Pancreas (tissue), 10 donors: ENCODE data around the gene DPYSL3. TPM values are rescaled to one million over a fixed set of nuclear protein-coding genes. Genes with fewer than 3 reads are reported as not detected.
A peak's percentile ranks its signal among the peaks of the same experiment; 100 is the strongest.

Experiments used
- ATAC-seq, 4 donors: fragments of 200-7000 bp; cut with Tn5 transposase; one replicate each; pipeline versions ENCODE4 v1.8.0 to v1.9.1; 2020; ENCODE audit warnings: mild to moderate bottlenecking in 4 of 4, moderate library complexity in 4 of 4
- DNase-seq, 6 donors: peaks; one replicate each; pipeline ENCODE4 v3.0.0-alpha.2; 2020
- FAIRE-seq: peaks from 2 replicates; lab custom pipeline; 2012; peaks lifted over from hg19 to GRCh38; lab: Jason Lieb, UNC
- H3K27ac ChIP-seq, 4 donors: fragments of 200-600 bp; sonication (generic); 1 replicate in 3 of 4; 2 replicates in 1 of 4; pipeline versions ENCODE4 v1.5.0 to v1.8.0; 2020
- H3K27me3 ChIP-seq, 4 donors: fragments of 200-600 bp; one replicate each; pipeline ENCODE4 v1.8.0; 2021
- H3K36me3 ChIP-seq, 3 donors: fragments of 200-600 bp; sonication (generic) in 1 of 3; one replicate each; pipeline versions ENCODE4 v1.5.0 to v1.8.0; 2020 to 2021
- H3K4me1 ChIP-seq, 3 donors: fragments of 200-600 bp; one replicate each; pipeline ENCODE4 v1.8.0; 2021
- H3K4me3 ChIP-seq, 4 donors: fragments of 200-600 bp; sonication (generic) in 2 of 4; one replicate each; pipeline versions ENCODE4 v1.5.0 to v1.8.0; 2020 to 2021
- H3K9me3 ChIP-seq, 4 donors: fragments of 200-600 bp; one replicate each; pipeline ENCODE4 v1.8.0; 2021
- WGBS, 2 donors: extraction: QIAGEN DNeasy Blood & Tissue Kit; methylation state at CpG; one replicate each; pipeline ENCODE4 v1.1.7; 2013; 5-methylcytosine and 5-hydroxymethylcytosine counted together
- intact Hi-C, 3 donors: fragments of 100-400 bp; cut with DNase I; formaldehyde crosslinking; loops; one replicate each; pipeline versions ENCODE4 v1.11.1 to v1.14.2; 2022
- polyA plus RNA-seq, 2 donors: library from polyadenylated mRNA; stranded (reverse); fragments of 200-250 nt; gene quantifications; one replicate each; pipeline ENCODE4 v1.2.3, GENCODE V29; 2013
- total RNA-seq, 6 donors: library from RNA; stranded (reverse); fragmentation: NEBNext Ultra II Directional in 4 of 6; extraction: Animal tissue kit (Norgen Biotek cat#: 25700) in 4 of 6; gene quantifications; one replicate each; pipeline versions ENCODE4 v1.2.1 to v1.2.4, GENCODE V29; 2021 to 2023
- TF ChIP-seq, protein P1 (sequence below), 4 donors: fragments of 200-600 bp; sonication (generic) in 3 of 4; IDR thresholded peaks; one replicate each; pipeline versions ENCODE4 v1.5.0 to v1.8.0; 2021; ENCODE audit warnings: antibody characterized with exemption in 4 of 4
- donor health status: healthy with polysubstance abuse.
- donor health status: DM: no; HTN: no; CAD: no; lungs with moderate emphysema.
- donor health status: DM: no; HTN: no; CAD: no.
- donor health status: control.
- donor health status: control.
- donor health status: Bipolar disorder and iron deficiency.
- donor health status: DM: yes; HTN: yes; CAD: no.
- donor health status: DM: no; HTN: no; CAD: no.
- donor health status: DM: no; HTN: no; CAD: no.
- donor health status: DM: yes; HTN: yes; CAD: no.

DPYSL3 gene
- total and polyA plus RNA-seq, 8 donors, result 1.7 to 18.4 (median 5.0) TPM

DNA sequence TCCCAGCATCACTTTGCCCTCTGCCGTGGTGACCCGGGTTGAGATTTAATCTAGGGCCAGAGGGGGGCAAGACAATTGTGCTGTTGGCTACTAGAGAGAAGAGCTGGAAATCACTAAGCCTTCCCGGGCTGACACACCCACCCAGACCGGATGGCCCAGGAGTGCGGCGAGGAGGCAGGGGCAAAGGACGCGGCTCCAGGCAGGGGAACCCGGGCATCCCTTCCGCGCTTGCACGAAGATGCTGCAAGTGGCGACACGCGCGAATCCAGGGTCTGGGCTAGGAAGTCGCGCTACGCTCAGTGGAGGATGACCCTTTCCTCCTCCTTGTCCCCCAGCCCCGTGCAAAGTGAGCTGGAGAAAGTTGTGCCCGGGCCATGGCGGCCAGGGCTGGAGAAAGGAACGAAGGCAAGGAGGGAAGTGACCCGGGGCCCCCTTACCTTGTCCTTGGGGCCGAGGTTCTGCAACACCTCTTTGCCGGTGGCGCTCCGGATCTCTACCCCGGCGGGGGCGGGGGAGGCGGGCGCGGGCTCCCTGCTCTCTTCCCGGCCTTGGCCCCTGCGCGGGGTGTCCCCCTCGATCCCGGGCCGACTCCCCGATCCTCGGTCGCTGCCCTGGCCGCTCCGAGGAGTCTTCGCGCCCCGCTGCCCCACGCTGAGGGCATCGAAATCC is 693 bp downstream of the DPYSL3 start:
- no peaks in the 10 kb centered on the region for H3K36me3 ChIP-seq
- peaks cover 0 to 9% (median 0%) of the 10 kb centered on the region in 3 donors for H3K4me1 ChIP-seq
- TF ChIP-seq, protein P1, sequence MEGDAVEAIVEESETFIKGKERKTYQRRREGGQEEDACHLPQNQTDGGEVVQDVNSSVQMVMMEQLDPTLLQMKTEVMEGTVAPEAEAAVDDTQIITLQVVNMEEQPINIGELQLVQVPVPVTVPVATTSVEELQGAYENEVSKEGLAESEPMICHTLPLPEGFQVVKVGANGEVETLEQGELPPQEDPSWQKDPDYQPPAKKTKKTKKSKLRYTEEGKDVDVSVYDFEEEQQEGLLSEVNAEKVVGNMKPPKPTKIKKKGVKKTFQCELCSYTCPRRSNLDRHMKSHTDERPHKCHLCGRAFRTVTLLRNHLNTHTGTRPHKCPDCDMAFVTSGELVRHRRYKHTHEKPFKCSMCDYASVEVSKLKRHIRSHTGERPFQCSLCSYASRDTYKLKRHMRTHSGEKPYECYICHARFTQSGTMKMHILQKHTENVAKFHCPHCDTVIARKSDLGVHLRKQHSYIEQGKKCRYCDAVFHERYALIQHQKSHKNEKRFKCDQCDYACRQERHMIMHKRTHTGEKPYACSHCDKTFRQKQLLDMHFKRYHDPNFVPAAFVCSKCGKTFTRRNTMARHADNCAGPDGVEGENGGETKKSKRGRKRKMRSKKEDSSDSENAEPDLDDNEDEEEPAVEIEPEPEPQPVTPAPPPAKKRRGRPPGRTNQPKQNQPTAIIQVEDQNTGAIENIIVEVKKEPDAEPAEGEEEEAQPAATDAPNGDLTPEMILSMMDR (IDR thresholded peaks at IDR 0.05), result no peak
- H3K27ac ChIP-seq, result peak overlapping the region in 2 of 4 donors; percentile 20 to 25
- peaks cover 0 to 6% (median 2%) of the 10 kb centered on the region in 4 donors for H3K27me3 ChIP-seq
- peak overlapping the region; percentile 11 to 55 (median 31) for H3K4me3 ChIP-seq
- 2 to 3% methylated on average over 48 to 50 of the region's 50 CpGs for WGBS, 2 donors
- ATAC-seq, result peak; percentile 17 to 56 (median 52)
- intact Hi-C loops, result no loop called here
- DNase-seq, result peak in 3 of 6 donors; percentile 8 to 62 (median 61)
- no peak for FAIRE-seq
- H3K9me3 ChIP-seq, result no peaks in the 10 kb centered on the region

DNA sequence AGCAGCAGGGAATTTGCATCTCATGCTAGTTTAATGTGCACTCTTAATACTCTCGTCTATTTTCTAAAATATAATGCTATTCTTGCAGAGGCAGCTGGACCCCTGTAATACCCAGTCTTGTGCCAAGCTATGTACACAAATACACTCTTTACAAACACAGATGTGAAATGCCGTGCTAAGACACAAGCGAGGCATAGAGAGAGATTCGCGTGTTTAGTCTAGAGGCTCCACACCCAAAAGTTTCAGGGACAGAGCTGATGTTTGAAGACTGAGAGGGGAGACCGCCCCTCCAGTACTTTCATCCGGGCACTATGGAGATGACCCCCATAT is 1.2 kb downstream of the DPYSL3 start:
- DNase-seq (no peak), ATAC-seq (no peak), FAIRE-seq (no peak)
- 26 to 27% methylated on average over 7 of the region's 7 CpGs for WGBS, 2 donors
- Histone ChIP-seq H3K4me3 (peak overlapping the region in 2 of 4 donors; percentile 33 to 55), H3K9me3 (no peaks in the 10 kb centered on the region), H3K27me3 (peaks cover 0 to 6% (median 2%) of the 10 kb centered on the region in 4 donors), H3K36me3 (no peaks in the 10 kb centered on the region), H3K27ac (no peak overlapping the region), H3K4me1 (peaks cover 0 to 9% (median 0%) of the 10 kb centered on the region in 3 donors)
- TF ChIP-seq, protein P1 (IDR thresholded peaks at IDR 0.05), result no peak
- intact Hi-C loops, result no loop called here

DNA sequence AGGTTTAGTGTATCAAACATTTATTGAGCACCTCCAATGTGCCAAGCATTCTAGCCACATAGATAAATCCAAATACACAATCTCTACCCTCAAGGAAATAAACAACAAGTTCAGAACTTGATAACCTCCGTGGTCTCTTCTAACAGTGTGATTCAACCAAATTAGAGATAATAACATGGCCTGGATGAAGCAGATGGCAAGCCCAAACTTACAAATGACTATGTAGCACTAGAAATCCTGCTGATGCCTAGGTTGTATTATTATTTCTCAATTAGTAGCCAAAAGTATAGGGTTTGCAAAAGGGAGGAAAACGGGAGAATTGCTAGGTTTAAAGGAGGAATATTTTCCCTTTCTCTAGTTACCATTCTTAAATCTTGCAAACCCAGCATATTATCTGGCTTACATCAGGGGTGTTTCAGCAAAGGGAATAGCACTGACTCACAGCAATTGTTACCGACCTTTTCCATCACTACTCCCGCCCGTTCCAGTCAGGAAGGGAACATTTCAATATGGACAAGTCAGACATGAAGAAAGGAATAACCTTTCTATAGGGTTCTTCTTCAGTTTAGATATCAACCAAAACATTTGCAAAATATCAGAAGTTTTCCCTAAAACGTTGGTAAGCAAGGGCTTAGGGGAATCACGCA is 2.3 kb downstream of the DPYSL3 start:
- TF ChIP-seq, protein P1 (IDR thresholded peaks at IDR 0.05), result no peak
- no peaks in the 10 kb centered on the region for H3K9me3 ChIP-seq
- peaks cover 0 to 9% (median 0%) of the 10 kb centered on the region in 3 donors for H3K4me1 ChIP-seq
- DNase-seq (no peak), ATAC-seq (no peak), FAIRE-seq (no peak)
- H3K36me3 ChIP-seq, result no peaks in the 10 kb centered on the region
- no peak overlapping the region for H3K27ac ChIP-seq
- WGBS, 2 donors, result 59 to 61% methylated on average over 7 of the region's 7 CpGs
- H3K27me3 ChIP-seq, result peaks cover 0 to 6% (median 2%) of the 10 kb centered on the region in 4 donors
- intact Hi-C loops, result no loop called here
- H3K4me3 ChIP-seq, result no peak overlapping the region

DNA sequence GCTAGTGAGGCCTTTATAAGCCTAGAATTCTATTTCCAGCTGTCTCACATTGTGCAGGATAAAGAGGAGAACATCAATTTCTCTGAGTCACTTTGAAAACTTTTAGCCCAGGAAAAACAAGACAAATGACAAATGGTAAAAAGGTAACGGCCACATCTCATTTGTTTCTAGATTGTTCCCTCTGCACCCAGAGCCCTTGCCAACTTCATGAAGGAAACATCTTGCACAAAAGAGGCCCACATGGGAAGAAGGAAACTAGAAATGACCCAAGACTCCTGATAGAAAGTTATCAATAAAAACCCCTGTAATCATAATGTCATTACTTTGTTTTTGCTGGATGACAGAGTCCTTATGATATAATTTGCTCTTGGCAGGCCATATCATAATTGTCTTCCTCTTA is 5.3 kb downstream of the DPYSL3 start:
- intact Hi-C loops, result no loop called here
- Histone ChIP-seq H3K27ac (no peak overlapping the region), H3K4me1 (peaks cover 0 to 6% (median 0%) of the 10 kb centered on the region in 3 donors), H3K27me3 (peaks cover 0 to 6% (median 0%) of the 10 kb centered on the region in 4 donors), H3K9me3 (no peaks in the 10 kb centered on the region), H3K36me3 (no peaks in the 10 kb centered on the region), H3K4me3 (no peak overlapping the region)
- TF ChIP-seq, protein P1 (IDR thresholded peaks at IDR 0.05), result no peak
- no peak for ATAC-seq
- WGBS, 2 donors, result 50 to 60% methylated on average over 1 of the region's 1 CpG
- no peak for FAIRE-seq
- DNase-seq, result no peak

DNA sequence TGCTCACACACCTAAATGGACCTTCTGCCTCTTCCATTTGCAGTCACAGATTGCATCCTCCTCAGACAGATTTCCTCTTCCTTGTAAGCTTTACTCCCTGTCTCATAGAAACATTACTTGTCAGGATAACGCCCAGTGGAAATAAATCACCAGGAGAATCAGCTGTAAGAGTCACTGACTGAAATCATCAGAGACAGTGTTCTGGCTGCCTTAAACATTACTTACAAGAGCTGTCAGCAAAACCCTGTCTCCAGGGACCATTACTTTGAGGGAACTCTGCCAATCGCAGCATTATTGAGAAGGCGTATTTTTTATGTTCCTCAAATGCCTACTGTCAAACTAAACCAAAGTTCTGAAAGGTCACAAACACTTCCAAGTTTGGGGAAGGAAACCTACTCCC is 5.9 kb downstream of the DPYSL3 start:
- no peak for FAIRE-seq
- 61 to 70% methylated on average over 3 of the region's 3 CpGs for WGBS, 2 donors
- Histone ChIP-seq H3K4me1 (peaks cover 0 to under 1% (median 0%) of the 10 kb centered on the region in 3 donors), H3K36me3 (no peaks in the 10 kb centered on the region), H3K4me3 (no peak overlapping the region), H3K27ac (no peak overlapping the region), H3K9me3 (no peaks in the 10 kb centered on the region), H3K27me3 (peaks cover 0 to 6% (median 0%) of the 10 kb centered on the region in 4 donors)
- ATAC-seq, result no peak
- no peak for DNase-seq
- TF ChIP-seq, protein P1 (IDR thresholded peaks at IDR 0.05), result no peak
- intact Hi-C loops, result no loop called here
